GM19397 (cell line): Measurements from ENCODE around the gene TFAP2B.

Source experiments
- ATAC-seq: cut with Tn5 transposase; IDR thresholded peaks from one replicate; pipeline ENCODE4 v1.9.1; 2021; ENCODE audit warnings: mild to moderate bottlenecking, moderate library complexity; ENCODE audit not compliant: unreplicated experiment

Gene TFAP2B

GRCh38 chr6:50818673-50819072 is at the start of gene TFAP2B:
TSS of gene TFAP2B (plus strand) at chr6:50818871. CDS start at chr6:50818892, 21 bp downstream.
- no peak for ATAC-seq

GRCh38 chr6:50778696-50779095 is 40.0 kb upstream of the TFAP2B start:
- no peak for ATAC-seq

- no peak for ATAC-seq
These were observed 38.3 kb upstream of the TFAP2B start for GRCh38 chr6:50780382-50780781.

GRCh38 chr6:50785921-50786320 is 32.8 kb upstream of the TFAP2B start:
- no peak for ATAC-seq

- ATAC-seq: no peak
These were observed 26.7 kb upstream of the TFAP2B start for GRCh38 chr6:50791900-50792508.

GRCh38 chr6:50792771-50793170 is 25.9 kb upstream of the TFAP2B start:
- no peak for ATAC-seq

- ATAC-seq: no peak
These were observed 23.1 kb upstream of the TFAP2B start for GRCh38 chr6:50795574-50795973.

GRCh38 chr6:50804283-50804682 is 14.4 kb upstream of the TFAP2B start:
- no peak for ATAC-seq

- ATAC-seq: no peak
These were observed 11.6 kb upstream of the TFAP2B start for GRCh38 chr6:50807035-50807434.

GRCh38 chr6:50815436-50816114 is 3.1 kb upstream of the TFAP2B start:
- peak; percentile 41 for ATAC-seq

GRCh38 chr6:50816115-50816675 is 2.5 kb upstream of the TFAP2B start:
- peak; percentile 56 for ATAC-seq

GRCh38 chr6:50816947-50817645 is 1.6 kb upstream of the TFAP2B start:
- ATAC-seq: no peak

GRCh38 chr6:50817646-50817950 is 1.1 kb upstream of the TFAP2B start:
- ATAC-seq: no peak

GRCh38 chr6:50818020-50818419 is 651 bp upstream of the TFAP2B start:
- ATAC-seq: no peak

- no peak for ATAC-seq
These were observed 814 bp downstream of the TFAP2B start for GRCh38 chr6:50819466-50819903.

GRCh38 chr6:50819904-50820868 is 1.5 kb downstream of the TFAP2B start:
- ATAC-seq: no peak

GRCh38 chr6:50820869-50821264 is 2.2 kb downstream of the TFAP2B start:
- no peak for ATAC-seq

- ATAC-seq: no peak
These were observed 2.9 kb downstream of the TFAP2B start for GRCh38 chr6:50821441-50822077.

- ATAC-seq: no peak
These were observed 3.4 kb downstream of the TFAP2B start for GRCh38 chr6:50822078-50822476.
